Lower lobe of right lung (tissue), 2 donors: Measurements from ENCODE around the gene AANAT. TPM values are rescaled to one million over a fixed set of nuclear protein-coding genes. Genes with fewer than 3 reads are reported as not detected.

Source experiments
- ATAC-seq, 2 donors: fragments of 200-7000 bp; cut with Tn5 transposase; one replicate each; pipeline ENCODE4 v1.9.1; 2020 to 2022; ENCODE audit warnings: mild to moderate bottlenecking in 2 of 2, moderate library complexity in 2 of 2
- DNase-seq: peaks from one replicate; pipeline ENCODE4 v3.0.0-alpha.2; 2020
- H3K27ac ChIP-seq: fragments of 200-600 bp; one replicate; pipeline ENCODE4 v1.8.0; 2022
- H3K27me3 ChIP-seq: fragments of 200-600 bp; one replicate; pipeline ENCODE4 v1.8.0; 2022; ENCODE audit warnings: low read depth
- H3K36me3 ChIP-seq: fragments of 200-600 bp; one replicate; pipeline ENCODE4 v1.8.0; 2022; ENCODE audit warnings: mild to moderate bottlenecking
- H3K4me1 ChIP-seq: fragments of 200-600 bp; one replicate; pipeline ENCODE4 v1.8.0; 2022
- H3K4me3 ChIP-seq: fragments of 200-600 bp; one replicate; pipeline ENCODE4 v1.8.0; 2022; ENCODE audit warnings: mild to moderate bottlenecking
- H3K9me3 ChIP-seq: fragments of 200-600 bp; one replicate; pipeline ENCODE4 v1.8.0; 2022
- intact Hi-C: fragments of 100-400 bp; cut with DNase I; formaldehyde crosslinking; loops from one replicate; pipeline ENCODE4 v1.11.0; 2022
- total RNA-seq: library from RNA; stranded (reverse); fragmentation: NEBNext Ultra II Directional; extraction: Animal tissue kit (Norgen Biotek cat#: 25700); gene quantifications from one replicate; pipeline ENCODE4 v1.2.1, GENCODE V29; 2021
- TF ChIP-seq, protein P1 (sequence below): fragments of 200-600 bp; IDR thresholded peaks from one replicate; pipeline ENCODE4 v1.8.0; 2022; ENCODE audit warnings: antibody characterized with exemption, mild to moderate bottlenecking
- donor health status: DM: no; HTN: yes; CAD: no; lungs with severe emphysema.

Gene AANAT
- total RNA-seq, 1 donor from 2014 or later: not detected

DNA sequence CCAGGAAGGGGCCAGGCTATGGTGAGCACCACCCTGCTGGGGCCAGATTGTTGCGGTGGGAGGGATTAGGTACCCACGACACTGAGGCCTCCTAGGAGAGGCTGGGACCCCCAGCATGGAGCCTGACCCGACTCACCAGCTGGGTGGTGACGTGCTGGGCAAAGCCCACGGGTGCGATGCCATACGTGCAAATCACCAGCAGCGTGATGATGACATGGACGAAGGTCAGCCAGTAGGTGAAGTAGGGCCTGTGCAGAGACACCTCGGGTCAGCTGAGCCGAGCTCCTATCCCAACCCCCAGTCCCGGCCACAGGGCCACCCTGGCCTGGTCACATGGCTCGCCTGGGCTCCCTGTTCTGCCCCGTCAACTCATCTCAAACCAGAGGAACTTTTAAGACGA, 7.5 kb downstream of the AANAT start:
- TF ChIP-seq, protein P1, sequence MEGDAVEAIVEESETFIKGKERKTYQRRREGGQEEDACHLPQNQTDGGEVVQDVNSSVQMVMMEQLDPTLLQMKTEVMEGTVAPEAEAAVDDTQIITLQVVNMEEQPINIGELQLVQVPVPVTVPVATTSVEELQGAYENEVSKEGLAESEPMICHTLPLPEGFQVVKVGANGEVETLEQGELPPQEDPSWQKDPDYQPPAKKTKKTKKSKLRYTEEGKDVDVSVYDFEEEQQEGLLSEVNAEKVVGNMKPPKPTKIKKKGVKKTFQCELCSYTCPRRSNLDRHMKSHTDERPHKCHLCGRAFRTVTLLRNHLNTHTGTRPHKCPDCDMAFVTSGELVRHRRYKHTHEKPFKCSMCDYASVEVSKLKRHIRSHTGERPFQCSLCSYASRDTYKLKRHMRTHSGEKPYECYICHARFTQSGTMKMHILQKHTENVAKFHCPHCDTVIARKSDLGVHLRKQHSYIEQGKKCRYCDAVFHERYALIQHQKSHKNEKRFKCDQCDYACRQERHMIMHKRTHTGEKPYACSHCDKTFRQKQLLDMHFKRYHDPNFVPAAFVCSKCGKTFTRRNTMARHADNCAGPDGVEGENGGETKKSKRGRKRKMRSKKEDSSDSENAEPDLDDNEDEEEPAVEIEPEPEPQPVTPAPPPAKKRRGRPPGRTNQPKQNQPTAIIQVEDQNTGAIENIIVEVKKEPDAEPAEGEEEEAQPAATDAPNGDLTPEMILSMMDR: no peak
- intact Hi-C loops: no loop called here
- no peak for DNase-seq
- Histone ChIP-seq H3K27ac (no peak overlapping the region), H3K36me3 (peaks cover 82% of the 10 kb centered on the region), H3K9me3 (no peaks in the 10 kb centered on the region), H3K4me1 (no peaks in the 10 kb centered on the region), H3K27me3 (no peaks in the 10 kb centered on the region), H3K4me3 (no peak overlapping the region)
- ATAC-seq: no peak

DNA sequence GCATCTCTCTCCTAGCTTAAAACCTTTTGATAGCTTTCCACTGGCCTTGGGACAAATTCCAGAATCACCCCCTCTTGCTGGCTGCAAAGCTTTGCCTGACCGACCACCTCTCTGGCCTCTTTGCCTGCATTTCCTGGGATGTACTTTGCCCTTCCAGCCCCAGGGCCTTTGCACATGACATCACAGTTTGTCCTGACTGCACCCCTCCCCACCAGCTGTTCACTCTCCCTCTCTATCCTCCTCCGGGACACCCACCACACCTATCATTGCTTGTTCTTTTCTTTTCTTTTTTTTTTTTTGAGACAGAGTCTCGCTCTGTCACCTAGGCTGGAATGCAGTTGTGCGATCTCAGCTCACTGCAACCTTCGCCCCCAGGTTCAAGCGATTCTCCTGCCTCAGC, 7.9 kb downstream of the AANAT start:
- no peaks in the 10 kb centered on the region for H3K9me3 ChIP-seq
- peaks cover 81% of the 10 kb centered on the region for H3K36me3 ChIP-seq
- H3K4me1 ChIP-seq: no peaks in the 10 kb centered on the region
- intact Hi-C loops: no loop called here
- no peaks in the 10 kb centered on the region for H3K27me3 ChIP-seq
- no peak overlapping the region for H3K27ac ChIP-seq
- no peak for ATAC-seq
- no peak for DNase-seq
- TF ChIP-seq, protein P1: no peak
- no peak overlapping the region for H3K4me3 ChIP-seq

DNA sequence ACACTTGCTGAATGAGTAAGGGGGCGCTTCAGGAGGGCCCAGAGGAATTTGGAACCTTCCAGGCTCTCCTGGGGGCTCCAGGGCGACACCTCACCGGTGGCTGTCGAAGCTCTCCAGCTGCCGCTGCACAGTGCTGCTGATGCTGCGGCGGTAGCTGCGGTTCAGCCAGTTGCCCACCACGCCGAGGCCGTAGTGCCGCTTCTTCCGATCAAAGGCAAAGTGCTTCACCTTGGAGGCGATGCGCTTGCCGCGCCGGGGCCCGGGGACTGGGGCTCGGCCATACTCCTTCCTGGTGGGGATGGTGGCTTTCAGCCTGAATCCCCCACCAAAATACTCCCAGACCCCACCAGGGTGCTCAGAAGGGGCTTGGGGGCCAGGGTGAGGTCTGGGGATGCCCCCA, 9.3 kb downstream of the AANAT start:
- H3K27me3 ChIP-seq: no peaks in the 10 kb centered on the region
- H3K27ac ChIP-seq: no peak overlapping the region
- no peaks in the 10 kb centered on the region for H3K4me1 ChIP-seq
- intact Hi-C loops: no loop called here
- DNase-seq: no peak
- no peak for ATAC-seq
- H3K36me3 ChIP-seq: peaks cover 76% of the 10 kb centered on the region
- TF ChIP-seq, protein P1: no peak
- no peaks in the 10 kb centered on the region for H3K9me3 ChIP-seq
- H3K4me3 ChIP-seq: no peak overlapping the region

DNA sequence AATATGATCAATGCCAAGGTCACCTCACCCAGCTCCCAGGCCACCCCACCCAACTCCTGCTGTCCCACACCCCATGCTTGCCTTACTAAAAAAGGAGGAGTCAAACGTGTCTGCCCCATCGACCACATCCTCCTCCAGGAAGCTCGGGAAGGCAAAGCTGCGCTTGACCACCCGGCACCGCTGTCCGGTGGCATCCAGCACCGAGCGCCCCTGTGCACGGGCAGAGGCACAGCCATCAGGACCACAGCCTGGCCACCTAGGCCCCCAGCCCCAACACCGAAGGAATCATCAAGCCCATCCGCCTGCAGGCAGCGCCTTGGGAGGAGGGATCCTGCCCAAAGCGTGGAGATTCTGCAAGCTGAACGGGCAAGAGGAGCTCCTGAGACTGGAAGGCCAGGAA, 10.2 kb downstream of the AANAT start:
- Histone ChIP-seq H3K27me3 (no peaks in the 10 kb centered on the region), H3K4me1 (no peaks in the 10 kb centered on the region), H3K4me3 (no peak overlapping the region), H3K36me3 (peaks cover 68% of the 10 kb centered on the region), H3K27ac (no peak overlapping the region), H3K9me3 (no peaks in the 10 kb centered on the region)
- DNase-seq (no peak), ATAC-seq (no peak)
- TF ChIP-seq, protein P1: no peak
- intact Hi-C loops: no loop called here

GRCh38 chr17:76478097-76478496, 10.7 kb downstream of the AANAT start:
- intact Hi-C loops: no loop called here
- Histone ChIP-seq H3K9me3 (no peaks in the 10 kb centered on the region), H3K4me3 (no peak overlapping the region), H3K27me3 (no peaks in the 10 kb centered on the region), H3K27ac (no peak overlapping the region), H3K36me3 (peaks cover 62% of the 10 kb centered on the region), H3K4me1 (no peaks in the 10 kb centered on the region)
- TF ChIP-seq, protein P1: no peak
- DNase-seq (no peak), ATAC-seq (no peak)
